ENCODE results near the gene LNX2. TPM values are rescaled to one million over a fixed set of nuclear protein-coding genes. Genes with fewer than 3 reads are reported as not detected.

The LNX2 gene
- total RNA-seq, 1 donor from 2014 or later, result 15.1 TPM

GRCh38 chr13:27574661-27575060, 45.7 kb downstream of the LNX2 start:
- no peak for DNase-seq (ENCODE audit: low spot score)
- no peak overlapping the region for H3K27ac Mint-ChIP-seq
- peaks cover 8% of the 10 kb centered on the region for H3K36me3 Mint-ChIP-seq
- Histone ChIP-seq H3K9ac (no peak overlapping the region), H3K27ac (no peak overlapping the region), H4K20me1 (ENCODE audit: low read depth) (no peaks in the 10 kb centered on the region), H2AFZ (replicated peaks) (no peak overlapping the region), H3K79me2 (ENCODE audit: low read depth) (no peaks in the 10 kb centered on the region), H3F3A (ENCODE audit: low read depth) (no peaks in the 10 kb centered on the region), H3K9me3 (ENCODE audit: low read depth) (no peaks in the 10 kb centered on the region), H3K27me3 (no peaks in the 10 kb centered on the region), H3K4me3 (no peak overlapping the region), H3K36me3 (no peaks in the 10 kb centered on the region), H3K4me1 (peaks cover 10% of the 10 kb centered on the region), H3K4me2 (no peak overlapping the region)
- peaks cover 3% of the 10 kb centered on the region for H3K4me1 Mint-ChIP-seq
- no peaks in the 10 kb centered on the region for H3K27me3 Mint-ChIP-seq (ENCODE audit: insufficient read depth, low read depth)
- TF ChIP-seq EZH2phosphoT487 (IDR thresholded peaks at IDR 0.05) (no peak), CTCF (IDR thresholded peaks at IDR 0.05) (no peak), EZH2 (IDR thresholded peaks at IDR 0.05) (no peak)
- H3K9me3 Mint-ChIP-seq, result no peaks in the 10 kb centered on the region
- H3K4me3 Mint-ChIP-seq, result no peak overlapping the region

GRCh38 chr13:27573265-27573664, 47.1 kb downstream of the LNX2 start:
- no peak overlapping the region for H3K27ac ChIP-seq
- H3K36me3 ChIP-seq, result no peaks in the 10 kb centered on the region
- peaks cover 10% of the 10 kb centered on the region for H3K4me1 ChIP-seq
- H3K9me3 Mint-ChIP-seq, result no peaks in the 10 kb centered on the region
- no peak overlapping the region for H3K9ac ChIP-seq
- peaks cover 3% of the 10 kb centered on the region for H3K4me1 Mint-ChIP-seq
- no peak overlapping the region for H3K27ac Mint-ChIP-seq
- no peaks in the 10 kb centered on the region for H3F3A ChIP-seq (ENCODE audit: low read depth)
- H3K4me3 Mint-ChIP-seq, result no peak overlapping the region
- H4K20me1 ChIP-seq (ENCODE audit: low read depth), result no peaks in the 10 kb centered on the region
- H3K27me3 ChIP-seq, result no peaks in the 10 kb centered on the region
- no peak for TF ChIP-seq EZH2 (IDR thresholded peaks at IDR 0.05)
- no peak for TF ChIP-seq CTCF (IDR thresholded peaks at IDR 0.05)
- TF ChIP-seq EZH2phosphoT487 (IDR thresholded peaks at IDR 0.05), result no peak
- no peaks in the 10 kb centered on the region for H3K27me3 Mint-ChIP-seq (ENCODE audit: insufficient read depth, low read depth)
- DNase-seq (ENCODE audit: low spot score), result no peak
- H3K9me3 ChIP-seq (ENCODE audit: low read depth), result no peaks in the 10 kb centered on the region
- H3K36me3 Mint-ChIP-seq, result peaks cover 8% of the 10 kb centered on the region
- no peak overlapping the region for H3K4me2 ChIP-seq
- no peaks in the 10 kb centered on the region for H3K79me2 ChIP-seq (ENCODE audit: low read depth)
- no peak overlapping the region for H2AFZ ChIP-seq (replicated peaks)
- no peak overlapping the region for H3K4me3 ChIP-seq

- Histone ChIP-seq H3K4me2 (no peak overlapping the region), H3K27ac (no peak overlapping the region), H2AFZ (replicated peaks) (no peak overlapping the region), H3K9me3 (ENCODE audit: low read depth) (no peaks in the 10 kb centered on the region), H3K4me1 (peaks cover 10% of the 10 kb centered on the region), H3K79me2 (ENCODE audit: low read depth) (no peaks in the 10 kb centered on the region), H3K4me3 (no peak overlapping the region), H3K27me3 (no peaks in the 10 kb centered on the region), H4K20me1 (ENCODE audit: low read depth) (no peaks in the 10 kb centered on the region), H3K9ac (no peak overlapping the region), H3K36me3 (no peaks in the 10 kb centered on the region), H3F3A (ENCODE audit: low read depth) (no peaks in the 10 kb centered on the region)
- H3K9me3 Mint-ChIP-seq, result no peaks in the 10 kb centered on the region
- H3K4me3 Mint-ChIP-seq, result no peak overlapping the region
- H3K27ac Mint-ChIP-seq, result peak overlapping the region; percentile 12
- peaks cover 3% of the 10 kb centered on the region for H3K4me1 Mint-ChIP-seq
- no peaks in the 10 kb centered on the region for H3K27me3 Mint-ChIP-seq (ENCODE audit: insufficient read depth, low read depth)
- H3K36me3 Mint-ChIP-seq, result peaks cover 8% of the 10 kb centered on the region
- no peak for DNase-seq (ENCODE audit: low spot score)
- TF ChIP-seq EZH2 (IDR thresholded peaks at IDR 0.05) (no peak), EZH2phosphoT487 (IDR thresholded peaks at IDR 0.05) (no peak)
Measured at GRCh38 chr13:27572234-27572901, 48.0 kb downstream of the LNX2 start.

- no peak for TF ChIP-seq CTCF (IDR thresholded peaks at IDR 0.05)
- no peak for TF ChIP-seq EZH2phosphoT487 (IDR thresholded peaks at IDR 0.05)
- no peak for TF ChIP-seq EZH2 (IDR thresholded peaks at IDR 0.05)
- Histone ChIP-seq H3K27me3 (no peaks in the 10 kb centered on the region), H3K4me1 (peaks cover 10% of the 10 kb centered on the region), H3K9ac (no peak overlapping the region), H2AFZ (replicated peaks) (no peak overlapping the region), H3K27ac (no peak overlapping the region), H3K9me3 (ENCODE audit: low read depth) (no peaks in the 10 kb centered on the region), H3K36me3 (no peaks in the 10 kb centered on the region), H4K20me1 (ENCODE audit: low read depth) (no peaks in the 10 kb centered on the region), H3K79me2 (ENCODE audit: low read depth) (no peaks in the 10 kb centered on the region), H3K4me3 (no peak overlapping the region), H3K4me2 (no peak overlapping the region), H3F3A (ENCODE audit: low read depth) (no peaks in the 10 kb centered on the region)
- Mint-ChIP-seq H3K9me3 (no peaks in the 10 kb centered on the region), H3K4me3 (no peak overlapping the region), H3K27ac (no peak overlapping the region), H3K4me1 (peaks cover 3% of the 10 kb centered on the region), H3K27me3 (ENCODE audit: insufficient read depth, low read depth) (no peaks in the 10 kb centered on the region), H3K36me3 (peaks cover 8% of the 10 kb centered on the region)
- DNase-seq (ENCODE audit: low spot score), result no peak
Measured at GRCh38 chr13:27570906-27571305, 49.4 kb downstream of the LNX2 start.

Measured in neural progenitor cell (in vitro differentiated cells).